OCI-LY7 (cell line): Measurements from ENCODE around the gene ZNF536. TPM values are rescaled to one million over a fixed set of nuclear protein-coding genes. Genes with fewer than 3 reads are reported as not detected.

Experiments
- BruUV-seq: library from RNA; stranded (reverse); fragments of 400-500 nt; replicated peaks from 2 replicates; lab custom pipeline; 2021; lab: Mats Ljungman, UMichigan
- CTCF ChIA-PET: fragments of 300-600 bp; sonication (Branson Sonifier 250); formaldehyde crosslinking; loops from one replicate; lab custom pipeline; 2022; ENCODE audit warnings: antibody characterized with exemption; ENCODE audit not compliant: unreplicated experiment; lab: Charles Lee
- POLR2A ChIA-PET: fragments of 300-600 bp; sonication (Branson Sonifier 250); formaldehyde crosslinking; loops from one replicate; lab custom pipeline; 2022; ENCODE audit warnings: antibody characterized with exemption; lab: Charles Lee
- DNase-seq: peaks from one replicate; pipeline ENCODE4 v3.0.0-alpha.2; 2015; ENCODE audit warnings: low spot score
- H2AFZ ChIP-seq: fragments of 200-600 bp; sonication (generic), shearing (Covaris generic); 2 replicates; pipeline ENCODE4 v1.6.1; 2014; ENCODE audit warnings: mild to moderate bottlenecking, antibody characterized with exemption, low read length, moderate library complexity
- H3K27ac ChIP-seq: fragments of 200-600 bp; sonication (generic); 2 replicates; pipeline ENCODE4 v1.5.1; 2014; ENCODE audit warnings: mixed run types, low read depth, mild to moderate bottlenecking, moderate library complexity, low read length, inconsistent platforms; ENCODE audit not compliant: poor library complexity, severe bottlenecking
- H3K36me3 ChIP-seq: fragments of 200-600 bp; sonication (generic); 2 replicates; pipeline ENCODE4 v1.6.1; 2014; ENCODE audit warnings: mild to moderate bottlenecking, antibody characterized with exemption, low read length, moderate library complexity, mixed read lengths; ENCODE audit not compliant: insufficient read depth
- H3K4me1 ChIP-seq: fragments of 200-600 bp; sonication (generic); 2 replicates; pipeline ENCODE4 v1.5.1; 2014; ENCODE audit warnings: mild to moderate bottlenecking, low read length; ENCODE audit not compliant: insufficient read depth, poor library complexity, severe bottlenecking
- H3K4me2 ChIP-seq: fragments of 200-600 bp; sonication (generic); 2 replicates; pipeline ENCODE4 v1.6.1; 2014; ENCODE audit warnings: mild to moderate bottlenecking, low read length
- H3K4me3 ChIP-seq: fragments of 200-600 bp; sonication (generic); 2 replicates; pipeline ENCODE4 v1.5.1; 2014; ENCODE audit warnings: mild to moderate bottlenecking, low read depth, low read length; ENCODE audit not compliant: poor library complexity, severe bottlenecking
- H3K79me2 ChIP-seq: fragments of 200-600 bp; sonication (generic); 2 replicates; pipeline ENCODE4 v1.6.1; 2016; ENCODE audit warnings: low read depth, mild to moderate bottlenecking, low read length, moderate library complexity, mixed read lengths; ENCODE audit not compliant: insufficient read depth
- H3K9me2 ChIP-seq: fragments of 200-600 bp; sonication (generic); 2 replicates; pipeline ENCODE4 v1.6.1; 2016; ENCODE audit warnings: mild to moderate bottlenecking, low read length, mixed read lengths; ENCODE audit not compliant: insufficient read depth
- H3K9me3 ChIP-seq: fragments of 200-600 bp; sonication (generic); 2 replicates; pipeline ENCODE4 v1.6.1; 2014; ENCODE audit warnings: mild to moderate bottlenecking, mixed run types, low read length, mixed read lengths
- H4K20me1 ChIP-seq: fragments of 200-600 bp; sonication (generic); 2 replicates; pipeline ENCODE4 v1.6.1; 2014; ENCODE audit warnings: mild to moderate bottlenecking, antibody characterized with exemption, low read length, moderate library complexity, mixed read lengths; ENCODE audit not compliant: insufficient read depth
- CTCF ChIP-seq: fragments of 200-600 bp; sonication (generic); conservative IDR thresholded peaks from 2 replicates; pipeline ENCODE4 v1.5.1; 2014; ENCODE audit warnings: mild to moderate bottlenecking, antibody characterized with exemption, low read length, moderate library complexity, mixed read lengths
- EZH2phosphoT487 ChIP-seq: fragments of 200-600 bp; sonication (generic); IDR thresholded peaks from 2 replicates; pipeline ENCODE4 v1.6.1; 2018; ENCODE audit warnings: low read depth, borderline replicate concordance, mild to moderate bottlenecking, mixed run types, antibody characterized with exemption, low read length, moderate library complexity, mixed read lengths
- intact Hi-C: fragments of 100-400 bp; cut with micrococcal nuclease; formaldehyde crosslinking; loops from one replicate; pipeline ENCODE4 v1.10.0; 2022; ENCODE audit not compliant: unreplicated experiment
- total RNA-seq, 2 experiments: library from RNA; depleted of rRNA in 1 of 2; stranded (reverse); fragments of >200 nt in 1 of 2; shearing (Covaris generic) in 1 of 2; gene quantifications; 2 replicates each; pipeline ENCODE4 v1.2.3, GENCODE V29; 2014 to 2022

ZNF536 gene
- total RNA-seq, 2 experiments from 2014 or later, result 0.06 to 0.30 TPM

- POLR2A ChIA-PET, result no interaction called here
- DNase-seq, result no peak
- Histone ChIP-seq H3K27ac (no peak overlapping the region), H3K9me3 (no peaks in the 10 kb centered on the region), H2AFZ (no peak overlapping the region), H3K4me3 (no peak overlapping the region), H3K4me2 (no peak overlapping the region), H4K20me1 (no peaks in the 10 kb centered on the region), H3K36me3 (no peaks in the 10 kb centered on the region), H3K9me2 (no peaks in the 10 kb centered on the region), H3K4me1 (no peaks in the 10 kb centered on the region), H3K79me2 (no peaks in the 10 kb centered on the region)
- intact Hi-C loops, result no loop called here
- no TSS peak for BruUV-seq
- CTCF ChIA-PET, result interaction anchor here (0.5 kb wide), 1 partner anchor 260 kb away, joined by 7 read pairs; no protein-coding TSS in a partner anchor
- TF ChIP-seq EZH2phosphoT487, result no peak
- TF ChIP-seq CTCF, result no peak
Measured at GRCh38 chr19:30333291-30334065, 38.7 kb upstream of the ZNF536 start.

- H3K4me3 ChIP-seq, result no peak overlapping the region
- no peaks in the 10 kb centered on the region for H3K4me1 ChIP-seq
- no peak overlapping the region for H3K27ac ChIP-seq
- POLR2A ChIA-PET, result no interaction called here
- TF ChIP-seq CTCF, result no peak
- TF ChIP-seq EZH2phosphoT487, result no peak
- no TSS peak for BruUV-seq
- no peaks in the 10 kb centered on the region for H3K9me3 ChIP-seq
- H3K79me2 ChIP-seq, result no peaks in the 10 kb centered on the region
- no peaks in the 10 kb centered on the region for H3K36me3 ChIP-seq
- H3K9me2 ChIP-seq, result no peaks in the 10 kb centered on the region
- H4K20me1 ChIP-seq, result no peaks in the 10 kb centered on the region
- H2AFZ ChIP-seq, result no peak overlapping the region
- intact Hi-C loops, result no loop called here
- CTCF ChIA-PET, result no interaction called here
- no peak for DNase-seq
- no peak overlapping the region for H3K4me2 ChIP-seq
Measured at GRCh38 chr19:30334841-30335240, 37.3 kb upstream of the ZNF536 start.

GRCh38 chr19:30335306-30335886 is 36.8 kb upstream of the ZNF536 start:
- Histone ChIP-seq H3K9me3 (no peaks in the 10 kb centered on the region), H3K4me2 (no peak overlapping the region), H3K4me3 (no peak overlapping the region), H3K36me3 (no peaks in the 10 kb centered on the region), H3K9me2 (no peaks in the 10 kb centered on the region), H2AFZ (no peak overlapping the region), H4K20me1 (no peaks in the 10 kb centered on the region), H3K79me2 (no peaks in the 10 kb centered on the region), H3K4me1 (no peaks in the 10 kb centered on the region), H3K27ac (no peak overlapping the region)
- TF ChIP-seq CTCF (no peak), EZH2phosphoT487 (no peak)
- no peak for DNase-seq
- intact Hi-C loops, result no loop called here
- BruUV-seq, result no TSS peak
- ChIA-PET CTCF (no interaction called here), POLR2A (no interaction called here)
